ENCODE measurements around the gene SPTBN4.
"Not testable (repeated sequence)": the region's sequence is repeated elsewhere in the genome, so short reads cannot be mapped to it uniquely, and the experiment has no call there.

SPTBN4 gene

GRCh38 chr19:40623403-40624251 is 156.8 kb downstream of the SPTBN4 start:
- DNase-seq, result no peak

DNA sequence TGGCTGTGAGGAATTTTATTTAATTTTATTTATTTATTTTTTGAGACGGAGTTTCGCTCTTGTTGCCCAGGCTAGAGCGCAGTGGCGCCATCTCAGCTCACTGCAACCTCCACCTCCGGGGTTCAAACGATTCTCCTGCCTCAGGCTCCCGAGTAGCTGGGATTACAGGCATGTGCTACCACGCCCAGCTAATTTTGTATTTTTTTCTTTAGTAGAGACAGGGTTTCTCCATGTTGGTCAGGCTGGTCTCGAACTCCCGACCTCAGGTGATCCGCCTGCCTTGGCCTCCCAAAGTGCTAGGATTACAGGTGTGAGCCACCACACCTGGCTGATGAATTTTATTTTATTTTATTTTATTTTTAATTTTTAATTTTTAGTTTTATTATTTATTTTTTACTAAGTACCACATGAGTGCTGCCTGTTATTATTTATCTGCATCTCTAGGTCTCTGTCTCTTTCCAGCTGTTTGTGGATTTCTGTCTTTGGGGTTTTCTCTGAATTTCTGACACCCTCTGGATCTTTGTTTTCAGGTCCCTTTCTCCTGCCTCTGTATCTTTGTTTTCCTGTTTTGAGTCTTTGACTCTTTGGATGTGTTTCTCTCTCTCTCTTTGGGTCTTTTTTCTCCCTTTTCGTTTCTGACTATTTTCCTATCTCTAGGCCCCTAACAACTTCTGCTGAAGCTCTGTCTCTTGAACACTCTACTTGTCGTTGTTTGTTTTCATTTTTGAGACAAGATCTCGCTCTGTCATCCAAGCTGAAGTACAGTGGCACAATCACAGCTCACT is 157.8 kb downstream of the SPTBN4 start:
- DNase-seq, result not testable (repeated sequence)

DNA sequence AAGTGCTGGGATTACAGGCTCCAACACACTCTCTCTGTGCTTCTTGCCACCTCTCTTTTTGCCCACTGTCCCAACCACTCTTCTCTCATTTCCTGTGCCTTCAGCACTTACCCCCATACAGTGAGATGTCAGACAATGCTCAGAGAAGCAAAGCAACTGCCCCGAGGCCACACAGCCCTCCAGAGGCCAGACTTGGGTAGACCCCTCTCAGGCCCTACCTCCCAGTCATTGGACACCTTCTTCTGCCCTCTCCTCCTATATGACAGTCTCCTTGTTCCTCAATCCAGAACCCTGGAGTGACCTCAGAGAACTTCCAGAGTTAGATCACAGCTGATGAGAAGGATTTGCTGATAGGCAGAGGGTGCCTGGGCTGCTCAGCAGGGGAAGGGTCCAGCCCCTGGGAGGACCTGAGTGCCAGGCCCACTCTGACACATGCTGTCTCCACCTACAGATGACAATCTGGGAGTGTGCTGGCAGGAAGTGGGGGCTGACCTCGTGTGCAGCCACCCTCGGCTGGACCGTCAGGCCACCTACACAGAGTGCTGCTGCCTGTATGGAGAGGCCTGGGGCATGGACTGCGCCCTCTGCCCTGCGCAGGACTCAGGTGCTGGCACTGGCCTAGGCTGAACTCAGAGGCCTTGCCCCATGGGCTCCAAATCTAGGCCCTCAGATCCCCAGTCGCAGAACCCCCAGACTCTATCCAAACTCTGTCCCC is 158.8 kb downstream of the SPTBN4 start:
- no peak for DNase-seq

All from activated naive CD4-positive, alpha-beta T cell treated with Interleukin-2 at 50 U/mL for 16 hours (primary cell).